ENCODE results near the gene ANKRD13B. TPM values are rescaled to one million over a fixed set of nuclear protein-coding genes. Genes with fewer than 3 reads are reported as not detected.

The ANKRD13B gene
- total RNA-seq, 2 donors from 2014 or later, result 2.7 to 30.0 TPM

- TF ChIP-seq POLR2A (IDR thresholded peaks at IDR 0.05), result no peak
- no peak for TF ChIP-seq POLR2AphosphoS5 (IDR thresholded peaks at IDR 0.05)
- no peak for TF ChIP-seq CTCF (IDR thresholded peaks at IDR 0.05)
- H3K36me3 ChIP-seq, result no peaks in the 10 kb centered on the region
- H3K4me3 ChIP-seq, result no peak overlapping the region
- WGBS, result 90% methylated on average over 12 of the region's 12 CpGs
- intact Hi-C loops (cut with DNase I), result no loop called here
- no peaks in the 10 kb centered on the region for H3K9me3 ChIP-seq
- no peak overlapping the region for H3K27ac ChIP-seq
- peaks cover 8% of the 10 kb centered on the region for H3K4me1 ChIP-seq (replicated peaks)
- H3K27me3 ChIP-seq (replicated peaks; ENCODE audit: insufficient read depth), result no peaks in the 10 kb centered on the region
- no peak for DNase-seq (ENCODE audit: low spot score)
Observed at GRCh38 chr17:29595943-29596774, 3.2 kb downstream of the ANKRD13B start.

- H3K27me3 ChIP-seq (replicated peaks; ENCODE audit: insufficient read depth), result no peaks in the 10 kb centered on the region
- no peak overlapping the region for H3K4me3 ChIP-seq
- no peak for DNase-seq (ENCODE audit: low spot score)
- no peaks in the 10 kb centered on the region for H3K36me3 ChIP-seq
- no peak for TF ChIP-seq POLR2AphosphoS5 (IDR thresholded peaks at IDR 0.05)
- TF ChIP-seq POLR2A (IDR thresholded peaks at IDR 0.05), result no peak
- no peak for TF ChIP-seq CTCF (IDR thresholded peaks at IDR 0.05)
- no peak overlapping the region for H3K27ac ChIP-seq
- 80% methylated on average over 9 of the region's 9 CpGs for WGBS
- intact Hi-C loops (cut with DNase I), result no loop called here
- no peaks in the 10 kb centered on the region for H3K9me3 ChIP-seq
- H3K4me1 ChIP-seq (replicated peaks), result peaks cover 7% of the 10 kb centered on the region
Observed at GRCh38 chr17:29596811-29597210, 3.9 kb downstream of the ANKRD13B start.

GRCh38 chr17:29597361-29598172 is 4.6 kb downstream of the ANKRD13B start:
- H3K4me1 ChIP-seq (replicated peaks), result no peaks in the 10 kb centered on the region
- H3K9me3 ChIP-seq, result no peaks in the 10 kb centered on the region
- H3K4me3 ChIP-seq, result no peak overlapping the region
- intact Hi-C loops (cut with DNase I), result no loop called here
- H3K36me3 ChIP-seq, result no peaks in the 10 kb centered on the region
- H3K27me3 ChIP-seq (replicated peaks; ENCODE audit: insufficient read depth), result no peaks in the 10 kb centered on the region
- 60% methylated on average over 10 of the region's 13 CpGs for WGBS
- H3K27ac ChIP-seq, result no peak overlapping the region
- no peak for DNase-seq (ENCODE audit: low spot score)
- TF ChIP-seq POLR2A (IDR thresholded peaks at IDR 0.05) (no peak), CTCF (IDR thresholded peaks at IDR 0.05) (no peak), POLR2AphosphoS5 (IDR thresholded peaks at IDR 0.05) (no peak)

GRCh38 chr17:29603109-29603674 is 10.3 kb downstream of the ANKRD13B start:
- Histone ChIP-seq H3K27me3 (replicated peaks; ENCODE audit: insufficient read depth) (no peaks in the 10 kb centered on the region), H3K4me1 (replicated peaks) (no peaks in the 10 kb centered on the region), H3K27ac (no peak overlapping the region), H3K36me3 (no peaks in the 10 kb centered on the region), H3K9me3 (no peaks in the 10 kb centered on the region), H3K4me3 (no peak overlapping the region)
- no peak for DNase-seq (ENCODE audit: low spot score)
- TF ChIP-seq POLR2AphosphoS5 (IDR thresholded peaks at IDR 0.05) (no peak), POLR2A (IDR thresholded peaks at IDR 0.05) (no peak), CTCF (IDR thresholded peaks at IDR 0.05) (no peak)
- intact Hi-C loops (cut with DNase I), result no loop called here
- WGBS, result 98% methylated on average over 6 of the region's 6 CpGs
